ENCODE data around the gene CRIP3.

The CRIP3 gene

DNA sequence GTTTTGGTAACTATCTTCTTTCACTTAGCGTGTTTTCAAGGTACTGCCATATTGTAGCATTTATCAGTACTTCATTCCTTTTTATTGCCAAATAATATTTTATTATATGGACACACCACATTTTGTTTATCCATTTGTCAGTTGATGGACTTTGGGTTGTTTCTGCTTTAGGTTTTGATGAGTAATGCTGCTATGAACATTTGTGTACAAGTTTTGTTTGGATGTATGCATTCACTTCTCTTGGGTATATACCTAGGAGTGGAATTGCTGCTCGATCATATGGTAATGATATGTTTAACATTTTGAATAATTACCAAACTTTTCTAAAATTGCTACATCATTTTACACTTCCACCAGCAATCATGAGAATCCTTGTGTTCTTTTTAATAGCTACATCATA, 16.9 kb downstream of the CRIP3 start:
- no peak for TF ChIP-seq TAF1 (IDR thresholded peaks at IDR 0.05; ENCODE audit: borderline replicate concordance, insufficient read depth, low read length)
- TF ChIP-seq SIN3A (IDR thresholded peaks at IDR 0.05; ENCODE audit: borderline replicate concordance, insufficient read depth, low read length): no peak
- no peak for TF ChIP-seq POLR2AphosphoS5 (IDR thresholded peaks at IDR 0.05; ENCODE audit: low read depth, low read length)
- no peak for TF ChIP-seq FOXP2 (optimal IDR thresholded peaks at IDR 0.05; ENCODE audit: borderline replicate concordance, extremely low read depth, extremely low read length, insufficient read depth)

GRCh38 chr6:43290905-43291355, 17.7 kb downstream of the CRIP3 start:
- TF ChIP-seq TAF1 (IDR thresholded peaks at IDR 0.05; ENCODE audit: borderline replicate concordance, insufficient read depth, low read length) (no peak), POLR2AphosphoS5 (IDR thresholded peaks at IDR 0.05; ENCODE audit: low read depth, low read length) (no peak), FOXP2 (optimal IDR thresholded peaks at IDR 0.05; ENCODE audit: borderline replicate concordance, extremely low read depth, extremely low read length, insufficient read depth) (no peak), SIN3A (IDR thresholded peaks at IDR 0.05; ENCODE audit: borderline replicate concordance, insufficient read depth, low read length) (no peak), REST (IDR thresholded peaks at IDR 0.05; ENCODE audit: insufficient read depth in 1 of 2, low read depth in 2 of 2, low read length in 2 of 2) (no peak)

GRCh38 chr6:43290339-43290904, 18.2 kb downstream of the CRIP3 start:
- TF ChIP-seq TAF1 (IDR thresholded peaks at IDR 0.05; ENCODE audit: borderline replicate concordance, insufficient read depth, low read length): no peak
- TF ChIP-seq FOXP2 (optimal IDR thresholded peaks at IDR 0.05; ENCODE audit: borderline replicate concordance, extremely low read depth, extremely low read length, insufficient read depth): no peak
- no peak for TF ChIP-seq REST (IDR thresholded peaks at IDR 0.05; ENCODE audit: insufficient read depth in 1 of 2, low read depth in 2 of 2, low read length in 2 of 2)
- TF ChIP-seq SIN3A (IDR thresholded peaks at IDR 0.05; ENCODE audit: borderline replicate concordance, insufficient read depth, low read length): no peak
- no peak for TF ChIP-seq POLR2AphosphoS5 (IDR thresholded peaks at IDR 0.05; ENCODE audit: low read depth, low read length)

DNA sequence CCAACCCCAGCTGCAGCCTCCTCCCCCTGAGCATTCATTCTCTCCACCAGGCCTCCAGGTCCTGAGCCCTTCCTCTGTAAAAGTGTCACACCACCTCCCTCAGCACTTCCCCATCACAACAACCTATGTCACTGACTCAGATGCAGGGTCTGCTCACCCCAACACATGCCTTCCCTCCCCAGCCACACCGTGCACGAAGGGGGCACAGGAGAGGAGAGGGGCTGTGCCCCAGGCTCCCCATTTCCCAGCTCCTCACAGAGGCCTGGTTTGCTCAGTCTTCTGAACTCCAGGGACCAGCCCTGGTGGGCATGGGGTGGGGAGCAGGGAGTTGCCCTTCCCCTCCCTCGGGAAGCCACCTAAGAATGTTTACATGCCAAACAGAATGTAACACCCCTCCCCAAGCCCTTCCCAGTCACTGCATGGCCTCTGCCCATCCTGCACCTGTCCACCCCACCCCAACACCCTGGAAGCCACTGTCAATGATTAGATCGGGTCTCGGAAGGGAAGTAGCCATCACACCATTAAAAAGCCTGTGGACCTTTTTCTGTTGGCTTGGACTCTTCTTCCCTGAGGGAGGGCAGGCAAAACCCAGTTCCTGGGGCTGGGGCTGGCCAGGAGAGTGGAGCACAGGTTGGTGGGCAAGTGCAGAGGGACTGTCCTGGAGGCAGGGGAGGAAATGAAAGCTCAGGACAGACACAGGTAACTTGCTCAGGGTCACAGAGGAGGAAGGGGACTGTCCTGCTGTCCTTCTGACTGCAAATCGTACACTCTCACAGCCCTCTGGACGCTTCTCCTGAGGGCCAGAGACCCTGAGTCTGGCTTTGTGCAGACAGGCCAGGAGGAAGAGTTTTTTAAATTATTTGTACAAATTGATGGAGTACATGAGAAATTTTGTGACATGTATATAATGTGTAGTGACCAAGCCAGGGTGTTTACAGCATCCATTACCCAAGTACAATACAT, 20.6 kb downstream of the CRIP3 start:
- no peak for TF ChIP-seq REST (IDR thresholded peaks at IDR 0.05; ENCODE audit: insufficient read depth in 1 of 2, low read depth in 2 of 2, low read length in 2 of 2)
- no peak for TF ChIP-seq POLR2AphosphoS5 (IDR thresholded peaks at IDR 0.05; ENCODE audit: low read depth, low read length)

DNA sequence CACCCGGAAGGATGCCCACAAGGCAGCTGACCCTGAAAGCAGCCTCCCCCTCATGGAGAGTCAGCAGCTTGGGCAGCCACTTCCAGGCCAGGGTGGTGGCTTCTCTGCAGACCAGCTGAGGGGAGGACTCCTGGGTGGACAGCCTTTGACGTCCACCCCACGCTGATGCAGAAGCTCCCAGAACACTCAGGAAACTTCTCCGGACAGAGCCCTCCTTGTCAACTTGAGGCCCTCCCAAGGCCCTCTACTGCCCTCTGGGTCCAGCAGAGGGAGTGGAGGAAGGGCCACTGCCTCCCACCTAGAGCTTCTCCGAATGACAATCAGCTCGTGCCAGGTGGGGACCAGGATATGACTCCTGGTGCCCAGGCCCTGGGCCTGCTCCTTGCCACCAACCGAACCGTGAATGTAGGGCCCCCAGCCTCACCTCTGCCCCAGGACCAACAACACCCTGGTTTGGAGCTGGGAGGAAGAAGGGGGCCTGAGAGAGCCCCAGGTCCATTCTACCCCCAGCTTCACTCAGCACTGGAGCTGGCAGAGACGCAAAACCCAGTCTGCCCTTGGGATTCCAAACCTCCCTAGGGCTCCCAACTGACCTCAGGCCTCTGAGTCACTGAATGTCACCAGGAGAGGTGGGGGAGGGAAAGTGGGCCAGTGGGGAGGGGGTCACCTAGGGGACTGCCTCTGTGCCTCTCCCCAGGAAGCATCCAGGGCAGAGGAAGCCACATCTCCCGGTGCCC, 21.5 kb downstream of the CRIP3 start:
- TF ChIP-seq SIN3A (IDR thresholded peaks at IDR 0.05; ENCODE audit: borderline replicate concordance, insufficient read depth, low read length) (no peak), POLR2AphosphoS5 (IDR thresholded peaks at IDR 0.05; ENCODE audit: low read depth, low read length) (no peak), FOXP2 (optimal IDR thresholded peaks at IDR 0.05; ENCODE audit: borderline replicate concordance, extremely low read depth, extremely low read length, insufficient read depth) (no peak)
